NT2/D1 (cell line): ENCODE data around the gene BIRC3.

ENCODE experiments used
- YY1 ChIP-seq: IDR thresholded peaks from 2 replicates; pipeline ENCODE4 v1.6.1; 2011; ENCODE audit not compliant: insufficient read length, insufficient read depth
- ZNF274 ChIP-seq: IDR thresholded peaks from 2 replicates; pipeline ENCODE4 v1.6.1; 2011; ENCODE audit warnings: mild to moderate bottlenecking, low read depth, low read length

GRCh38 chr11:102276783-102277182, 40.5 kb upstream of the BIRC3 start:
- TF ChIP-seq YY1 = no peak
- TF ChIP-seq ZNF274 = no peak
